DND-41 (cell line): ENCODE results near the gene KCNS1.

ENCODE experiments used
- ATAC-seq: fragments of 200-7000 bp; cut with Tn5 transposase; 3 replicates; pipeline ENCODE4 v1.9.1; 2021; ENCODE audit warnings: low read depth; ENCODE audit not compliant: insufficient read depth
- DNase-seq: peaks from one replicate; pipeline ENCODE4 v3.0.0-alpha.2; 2020
- H2AFZ ChIP-seq: 2 replicates; pipeline ENCODE4 v1.6.0; 2012; ENCODE audit warnings: low read depth, low read length
- H3K27ac ChIP-seq: 2 replicates; pipeline ENCODE4 v1.5.1; 2012; ENCODE audit warnings: low read length, inconsistent platforms
- H3K27me3 ChIP-seq: fragments of 200-600 bp; sonication (generic); 2 replicates; pipeline ENCODE4 v1.6.0; 2012; ENCODE audit warnings: low read length, mild to moderate bottlenecking, inconsistent platforms; ENCODE audit not compliant: insufficient read depth, poor library complexity
- H3K36me3 ChIP-seq: 2 replicates; pipeline ENCODE4 v1.5.1; 2012; ENCODE audit warnings: low read length, inconsistent platforms; ENCODE audit not compliant: insufficient read depth
- H3K4me1 ChIP-seq: 2 replicates; pipeline ENCODE4 v1.5.1; 2012; ENCODE audit warnings: mild to moderate bottlenecking, low read length; ENCODE audit not compliant: insufficient read depth
- H3K4me2 ChIP-seq: 2 replicates; pipeline ENCODE4 v1.6.0; 2012; ENCODE audit warnings: mild to moderate bottlenecking, moderate library complexity, low read length, inconsistent platforms; ENCODE audit not compliant: insufficient read depth
- H3K4me3 ChIP-seq, 2 experiments: fragments of 200-600 bp in 1 of 2; shearing (Covaris generic) in 1 of 2; 2 replicates each; pipeline ENCODE4 v1.5.1; 2012 to 2016; ENCODE audit warnings: inconsistent platforms in 2 of 2, low read length in 2 of 2, mild to moderate bottlenecking in 2 of 2, low read depth in 1 of 2, moderate library complexity in 1 of 2
- H3K79me2 ChIP-seq: 2 replicates; pipeline ENCODE4 v1.6.0; 2012; ENCODE audit warnings: low read length, inconsistent platforms; ENCODE audit not compliant: insufficient read depth
- H3K9ac ChIP-seq: 2 replicates; pipeline ENCODE4 v1.6.0; 2012; ENCODE audit warnings: low read depth, mild to moderate bottlenecking, inconsistent platforms, low read length, moderate library complexity
- H3K9me3 ChIP-seq: 2 replicates; pipeline ENCODE4 v1.5.1; 2012; ENCODE audit warnings: low read length, moderate library complexity, mild to moderate bottlenecking, inconsistent platforms; ENCODE audit not compliant: insufficient read depth, severe bottlenecking
- H4K20me1 ChIP-seq: 2 replicates; pipeline ENCODE4 v1.6.0; 2012; ENCODE audit warnings: low read length; ENCODE audit not compliant: insufficient read depth
- CTCF ChIP-seq: IDR thresholded peaks from 2 replicates; pipeline ENCODE4 v1.5.1; 2012; ENCODE audit warnings: borderline replicate concordance, low read length, moderate library complexity, mild to moderate bottlenecking; ENCODE audit not compliant: poor library complexity, severe bottlenecking; ENCODE audit errors: extremely low read depth
- EZH2 ChIP-seq: IDR thresholded peaks from 3 replicates; pipeline ENCODE4 v1.6.1; 2012; ENCODE audit warnings: borderline replicate concordance, low read depth, mild to moderate bottlenecking, moderate library complexity, low read length, inconsistent platforms; ENCODE audit not compliant: severe bottlenecking

Gene KCNS1

DNA sequence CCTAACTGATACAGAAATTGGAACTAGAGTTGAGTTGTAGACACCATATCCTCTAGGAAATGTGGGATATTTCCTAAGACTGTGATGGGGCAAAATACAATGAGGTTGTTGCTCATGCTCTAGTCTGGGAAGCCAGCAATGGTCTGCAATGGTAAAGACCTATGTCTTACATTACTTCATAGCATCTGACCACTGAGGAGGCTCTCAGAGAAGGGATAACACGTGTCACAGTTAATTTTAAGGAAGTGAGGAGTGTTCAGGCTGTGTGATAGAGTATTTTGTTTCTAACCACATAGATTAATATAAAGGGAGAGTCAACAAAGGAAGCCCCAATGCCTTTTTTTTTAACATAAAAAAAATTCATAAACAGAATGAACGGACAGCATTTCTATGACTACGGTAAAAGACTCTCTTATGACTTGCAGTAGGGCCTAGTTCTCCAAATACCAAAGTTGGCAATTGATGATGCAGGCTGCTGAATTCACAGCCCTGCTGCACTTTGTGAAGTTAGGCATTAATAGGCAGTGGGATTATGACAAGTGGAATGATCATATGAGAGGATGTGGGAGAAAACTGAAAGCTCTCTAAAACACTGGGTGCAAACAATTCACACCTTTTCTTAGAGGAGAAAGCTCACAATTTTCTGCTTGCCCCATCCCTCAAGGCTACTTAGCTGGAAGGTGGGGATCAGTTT lies 13.7 kb downstream of the KCNS1 start:
- Histone ChIP-seq H3K79me2 (no peaks in the 10 kb centered on the region), H4K20me1 (no peaks in the 10 kb centered on the region), H3K27ac (no peak overlapping the region), H3K4me1 (no peaks in the 10 kb centered on the region), H3K9ac (no peak overlapping the region), H3K27me3 (no peaks in the 10 kb centered on the region), H3K9me3 (peaks cover 5% of the 10 kb centered on the region), H3K4me3 (no peak overlapping the region), H3K36me3 (peaks cover 7% of the 10 kb centered on the region), H3K4me2 (no peak overlapping the region), H2AFZ (no peak overlapping the region)
- ATAC-seq (no peak), DNase-seq (no peak)
- TF ChIP-seq EZH2: no peak
- no peak for TF ChIP-seq CTCF

DNA sequence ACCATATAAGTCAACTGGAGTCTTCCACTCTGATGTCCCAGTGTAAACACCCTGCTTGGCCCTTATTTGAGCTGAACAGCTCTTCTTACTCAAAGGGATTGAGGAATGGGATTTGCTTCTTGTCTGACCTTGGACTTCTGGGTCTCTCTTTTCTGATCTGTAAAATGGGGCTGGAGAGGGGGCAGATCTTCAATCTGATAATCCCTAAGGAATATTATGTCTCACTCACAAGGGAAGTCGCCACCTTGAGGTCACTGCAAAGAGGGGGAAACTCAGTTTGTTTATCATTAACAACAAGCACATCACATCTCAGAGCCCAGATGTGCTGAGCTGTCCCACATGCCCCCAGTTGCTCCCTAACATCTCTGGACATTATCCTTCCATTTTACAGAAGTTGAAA lies 15.1 kb downstream of the KCNS1 start:
- H3K79me2 ChIP-seq: no peaks in the 10 kb centered on the region
- H3K36me3 ChIP-seq: peaks cover 19% of the 10 kb centered on the region
- TF ChIP-seq EZH2 (no peak), CTCF (no peak)
- H3K4me2 ChIP-seq: no peak overlapping the region
- DNase-seq (no peak), ATAC-seq (no peak)
- H3K27me3 ChIP-seq: no peaks in the 10 kb centered on the region
- H2AFZ ChIP-seq: no peak overlapping the region
- no peak overlapping the region for H3K27ac ChIP-seq
- H4K20me1 ChIP-seq: no peaks in the 10 kb centered on the region
- H3K4me3 ChIP-seq: no peak overlapping the region
- H3K4me1 ChIP-seq: no peaks in the 10 kb centered on the region
- no peak overlapping the region for H3K9ac ChIP-seq
- H3K9me3 ChIP-seq: peaks cover 6% of the 10 kb centered on the region

DNA sequence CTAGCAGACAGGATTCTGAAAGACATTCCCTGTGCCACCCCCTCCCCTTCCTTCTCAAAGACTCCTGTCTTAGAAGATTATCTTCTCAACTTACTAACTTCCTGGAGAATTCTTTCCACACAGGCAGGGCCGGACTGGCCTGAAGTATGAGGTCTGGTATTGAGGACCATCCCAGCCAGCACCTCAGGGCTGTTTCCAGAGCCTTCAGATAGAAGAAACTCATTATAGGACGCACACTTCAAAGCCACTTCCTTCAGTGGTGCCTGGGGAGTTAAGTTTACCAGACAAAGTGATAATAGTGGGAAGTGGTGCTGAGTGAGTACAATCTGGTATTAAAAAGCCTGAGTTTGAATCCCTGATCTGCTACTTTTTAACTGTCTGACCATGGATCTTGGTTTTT lies 15.6 kb downstream of the KCNS1 start:
- no peak for TF ChIP-seq CTCF
- TF ChIP-seq EZH2: no peak
- Histone ChIP-seq H3K36me3 (peaks cover 25% of the 10 kb centered on the region), H3K4me1 (no peaks in the 10 kb centered on the region), H3K27ac (no peak overlapping the region), H4K20me1 (no peaks in the 10 kb centered on the region), H3K4me2 (no peak overlapping the region), H3K4me3 (no peak overlapping the region), H3K9me3 (peaks cover 6% of the 10 kb centered on the region), H3K9ac (no peak overlapping the region), H2AFZ (no peak overlapping the region), H3K79me2 (no peaks in the 10 kb centered on the region), H3K27me3 (no peaks in the 10 kb centered on the region)
- DNase-seq (no peak), ATAC-seq (no peak)

- H3K9me3 ChIP-seq: peaks cover 6% of the 10 kb centered on the region
- H3K27ac ChIP-seq: no peak overlapping the region
- no peak overlapping the region for H3K4me2 ChIP-seq
- TF ChIP-seq EZH2 (no peak), CTCF (no peak)
- no peaks in the 10 kb centered on the region for H4K20me1 ChIP-seq
- no peak overlapping the region for H3K9ac ChIP-seq
- H3K4me1 ChIP-seq: no peaks in the 10 kb centered on the region
- H3K27me3 ChIP-seq: no peaks in the 10 kb centered on the region
- no peaks in the 10 kb centered on the region for H3K79me2 ChIP-seq
- no peak overlapping the region for H3K4me3 ChIP-seq
- ATAC-seq (no peak), DNase-seq (no peak)
- H2AFZ ChIP-seq: no peak overlapping the region
- peaks cover 38% of the 10 kb centered on the region for H3K36me3 ChIP-seq
Measured at GRCh38 chr20:45083127-45083526, 17.8 kb downstream of the KCNS1 start.
